K562 (cell line): Measurements from ENCODE around the gene KRT16. TPM values are rescaled to one million over a fixed set of nuclear protein-coding genes. Genes with fewer than 3 reads are reported as not detected.
A peak's percentile ranks its signal among the peaks of the same experiment; 100 is the strongest.

Source experiments
- KAT8 ChIP-seq: fragments of 450-650 bp; IDR thresholded peaks from 2 replicates; pipeline ENCODE4 v1.6.1; 2016; ENCODE audit warnings: low read depth, mild to moderate bottlenecking
- KLF16 ChIP-seq: IDR thresholded peaks from 2 replicates; pipeline ENCODE4 v1.6.1; 2016; ENCODE audit warnings: antibody characterized with exemption
- MAZ ChIP-seq, 2 experiments: fragments of 450-650 bp in 1 of 2; sonication (generic) in 1 of 2; formaldehyde crosslinking; IDR thresholded peaks in 1 of 2; conservative IDR thresholded peaks in 1 of 2; 2 replicates each; pipeline versions ENCODE4 v1.4.0 to v1.5.0; 2020; ENCODE audit warnings: mild to moderate bottlenecking in 1 of 2, missing genetic modification reagents in 1 of 2
- POLR3A ChIP-seq: IDR thresholded peaks from 2 replicates; pipeline ENCODE4 v1.6.1; 2011; ENCODE audit warnings: borderline replicate concordance, mild to moderate bottlenecking, moderate library complexity; ENCODE audit not compliant: insufficient read length, insufficient read depth; ENCODE audit errors: extremely low read depth
- YY1 ChIP-seq, 3 experiments: IDR thresholded peaks; 2 replicates each; pipeline ENCODE4 v1.6.1; 2011; ENCODE audit warnings: low read length in 2 of 3, mild to moderate bottlenecking in 2 of 3, moderate library complexity in 2 of 3, borderline replicate concordance in 1 of 3, control low read depth in 1 of 3, low read depth in 1 of 3; ENCODE audit not compliant: insufficient read depth in 3 of 3, insufficient replicate concordance in 2 of 3, control insufficient read depth in 1 of 3, insufficient read length in 1 of 3; ENCODE audit errors: extremely low read depth in 1 of 3
- ZBED1 ChIP-seq: IDR thresholded peaks from 2 replicates; pipeline ENCODE4 v1.6.1; 2014
- ZNF707 ChIP-seq: fragments of 250-450 bp; sonication (Bioruptor Pico); conservative IDR thresholded peaks from 2 replicates; pipeline ENCODE4 v1.8.0; 2022; ENCODE audit warnings: inconsistent platforms, mild to moderate bottlenecking, moderate library complexity
- ZNF780A ChIP-seq: fragments of 250-450 bp; sonication (Bioruptor Pico); IDR thresholded peaks from 2 replicates; pipeline ENCODE4 v1.5.0; 2021; ENCODE audit warnings: mild to moderate bottlenecking
- polyA plus RNA-seq, 8 experiments: library from polyadenylated mRNA; depleted of rRNA in 4 of 8; stranded (reverse) in 5 of 8; unstranded in 3 of 8; fragments of >200 nt; fragmentation: Nextera tagmentation in 2 of 8; fragmentation: Illumina TruSeq in 1 of 8; extraction: Ambion mirVana in 2 of 8; extraction: Trizol in 1 of 8; gene quantifications; 2 replicates each; pipeline versions ENCODE4 v1.2.1 to v1.2.3, GENCODE V29; 2011 to 2014; ENCODE audit warnings: inconsistent platforms in 1 of 8, missing spikeins in 1 of 8
- total RNA-seq, 7 experiments: library from RNA; depleted of rRNA in 6 of 7; stranded (reverse); fragments of >200 nt in 6 of 7; fragmentation: Illumina TruSeq in 2 of 7; extraction: Trizol in 2 of 7; gene quantifications; 2 replicates each; pipeline versions ENCODE4 v1.2.1 to v1.2.3, GENCODE V29; 2011 to 2021; ENCODE audit warnings: low replicate concordance in 1 of 7
- TF ChIP-seq, protein P1 (sequence below), 3 experiments: IDR thresholded peaks in 2 of 3; conservative IDR thresholded peaks in 1 of 3; 2 replicates each; pipeline ENCODE4 v1.5.1; 2011 to 2012; ENCODE audit warnings: low read length in 3 of 3, mild to moderate bottlenecking in 3 of 3, control low read depth in 2 of 3, improper control_type of control experiment in 1 of 3, inconsistent platforms in 1 of 3, low read depth in 1 of 3, mixed read lengths in 1 of 3, moderate library complexity in 1 of 3; ENCODE audit not compliant: insufficient read depth in 2 of 3
- TF ChIP-seq, protein P2 (sequence below): fragments of 200-800 bp; sonication (Bioruptor generic); IDR thresholded peaks from 2 replicates; pipeline ENCODE4 v1.6.1; 2016; ENCODE audit warnings: missing genetic modification characterization, missing compliant biosample characterization

KRT16 gene
- total and polyA plus RNA-seq, 9 of the 15 experiments (the other 6 are each of a cell fraction or from before 2014, with no cell fraction given), result 0.04 TPM; not detected in 8

DNA sequence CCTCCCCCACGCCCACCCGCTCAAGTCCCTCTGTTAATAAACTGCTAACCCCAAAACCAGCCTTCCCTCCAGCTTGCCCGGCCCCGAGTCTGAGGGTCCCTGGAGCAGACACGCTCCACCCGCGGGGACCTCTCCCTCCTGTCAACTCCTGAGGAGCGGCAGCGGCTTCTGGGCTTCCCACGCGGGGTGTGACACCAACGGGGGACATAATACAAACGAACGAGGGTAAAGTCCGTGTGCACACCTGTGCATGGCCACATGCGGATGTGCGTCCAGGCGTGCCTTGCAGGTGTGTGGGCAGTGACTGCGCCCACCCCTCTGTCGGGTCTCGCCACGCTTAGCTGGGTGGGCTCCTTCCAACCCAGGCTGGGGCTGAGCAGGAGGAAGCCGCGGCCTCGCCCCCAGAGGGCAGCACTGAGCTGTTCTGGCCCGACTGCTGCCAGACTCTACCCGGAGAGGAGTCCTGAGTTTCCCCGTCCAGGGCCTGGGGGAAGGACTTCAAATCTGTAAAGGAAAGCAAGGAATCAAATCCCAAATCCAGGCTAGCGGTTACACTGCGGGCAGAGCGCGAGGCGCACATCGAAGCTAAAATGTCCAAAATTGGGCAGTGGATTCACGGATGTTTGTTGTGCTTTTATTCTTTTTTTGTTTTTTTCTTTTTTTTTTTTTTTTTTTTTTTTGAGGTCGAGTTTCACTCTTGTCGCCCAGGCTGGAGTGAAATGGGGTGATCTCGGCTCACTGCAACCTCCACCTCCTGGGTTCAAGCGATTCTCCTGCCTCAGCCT lies 36.0 kb upstream of the KRT16 start (continued):
- no peak for TF ChIP-seq KLF16
- TF ChIP-seq MAZ (CRISPR knock-in tag; conservative IDR thresholded peaks at IDR 0.05 in 1 of 2, IDR thresholded peaks at IDR 0.05 in 1 of 2), result peak in 1 of 2 experiments; percentile 77; a peak in 2 of 4 replicates
- no peak for TF ChIP-seq ZNF707
- TF ChIP-seq, protein P1, sequence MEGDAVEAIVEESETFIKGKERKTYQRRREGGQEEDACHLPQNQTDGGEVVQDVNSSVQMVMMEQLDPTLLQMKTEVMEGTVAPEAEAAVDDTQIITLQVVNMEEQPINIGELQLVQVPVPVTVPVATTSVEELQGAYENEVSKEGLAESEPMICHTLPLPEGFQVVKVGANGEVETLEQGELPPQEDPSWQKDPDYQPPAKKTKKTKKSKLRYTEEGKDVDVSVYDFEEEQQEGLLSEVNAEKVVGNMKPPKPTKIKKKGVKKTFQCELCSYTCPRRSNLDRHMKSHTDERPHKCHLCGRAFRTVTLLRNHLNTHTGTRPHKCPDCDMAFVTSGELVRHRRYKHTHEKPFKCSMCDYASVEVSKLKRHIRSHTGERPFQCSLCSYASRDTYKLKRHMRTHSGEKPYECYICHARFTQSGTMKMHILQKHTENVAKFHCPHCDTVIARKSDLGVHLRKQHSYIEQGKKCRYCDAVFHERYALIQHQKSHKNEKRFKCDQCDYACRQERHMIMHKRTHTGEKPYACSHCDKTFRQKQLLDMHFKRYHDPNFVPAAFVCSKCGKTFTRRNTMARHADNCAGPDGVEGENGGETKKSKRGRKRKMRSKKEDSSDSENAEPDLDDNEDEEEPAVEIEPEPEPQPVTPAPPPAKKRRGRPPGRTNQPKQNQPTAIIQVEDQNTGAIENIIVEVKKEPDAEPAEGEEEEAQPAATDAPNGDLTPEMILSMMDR (IDR thresholded peaks at IDR 0.05 in 2 of 3, conservative IDR thresholded peaks at IDR 0.05 in 1 of 3; ENCODE audit: insufficient read depth in 2 of 3, low read depth in 1 of 3, low read length in 3 of 3), result peak; percentile 85 to 95 (median 93)
- TF ChIP-seq KAT8, result no peak
- TF ChIP-seq YY1 (IDR thresholded peaks at IDR 0.05; ENCODE audit: borderline replicate concordance in 1 of 3, control insufficient read depth in 1 of 3, extremely low read depth in 1 of 3, insufficient read depth in 3 of 3, insufficient read length in 1 of 3, insufficient replicate concordance in 2 of 3, low read depth in 1 of 3, low read length in 2 of 3), result no peak
- no peak for TF ChIP-seq POLR3A
- no peak for TF ChIP-seq ZNF780A (CRISPR knock-in tag)
- TF ChIP-seq, protein P2, sequence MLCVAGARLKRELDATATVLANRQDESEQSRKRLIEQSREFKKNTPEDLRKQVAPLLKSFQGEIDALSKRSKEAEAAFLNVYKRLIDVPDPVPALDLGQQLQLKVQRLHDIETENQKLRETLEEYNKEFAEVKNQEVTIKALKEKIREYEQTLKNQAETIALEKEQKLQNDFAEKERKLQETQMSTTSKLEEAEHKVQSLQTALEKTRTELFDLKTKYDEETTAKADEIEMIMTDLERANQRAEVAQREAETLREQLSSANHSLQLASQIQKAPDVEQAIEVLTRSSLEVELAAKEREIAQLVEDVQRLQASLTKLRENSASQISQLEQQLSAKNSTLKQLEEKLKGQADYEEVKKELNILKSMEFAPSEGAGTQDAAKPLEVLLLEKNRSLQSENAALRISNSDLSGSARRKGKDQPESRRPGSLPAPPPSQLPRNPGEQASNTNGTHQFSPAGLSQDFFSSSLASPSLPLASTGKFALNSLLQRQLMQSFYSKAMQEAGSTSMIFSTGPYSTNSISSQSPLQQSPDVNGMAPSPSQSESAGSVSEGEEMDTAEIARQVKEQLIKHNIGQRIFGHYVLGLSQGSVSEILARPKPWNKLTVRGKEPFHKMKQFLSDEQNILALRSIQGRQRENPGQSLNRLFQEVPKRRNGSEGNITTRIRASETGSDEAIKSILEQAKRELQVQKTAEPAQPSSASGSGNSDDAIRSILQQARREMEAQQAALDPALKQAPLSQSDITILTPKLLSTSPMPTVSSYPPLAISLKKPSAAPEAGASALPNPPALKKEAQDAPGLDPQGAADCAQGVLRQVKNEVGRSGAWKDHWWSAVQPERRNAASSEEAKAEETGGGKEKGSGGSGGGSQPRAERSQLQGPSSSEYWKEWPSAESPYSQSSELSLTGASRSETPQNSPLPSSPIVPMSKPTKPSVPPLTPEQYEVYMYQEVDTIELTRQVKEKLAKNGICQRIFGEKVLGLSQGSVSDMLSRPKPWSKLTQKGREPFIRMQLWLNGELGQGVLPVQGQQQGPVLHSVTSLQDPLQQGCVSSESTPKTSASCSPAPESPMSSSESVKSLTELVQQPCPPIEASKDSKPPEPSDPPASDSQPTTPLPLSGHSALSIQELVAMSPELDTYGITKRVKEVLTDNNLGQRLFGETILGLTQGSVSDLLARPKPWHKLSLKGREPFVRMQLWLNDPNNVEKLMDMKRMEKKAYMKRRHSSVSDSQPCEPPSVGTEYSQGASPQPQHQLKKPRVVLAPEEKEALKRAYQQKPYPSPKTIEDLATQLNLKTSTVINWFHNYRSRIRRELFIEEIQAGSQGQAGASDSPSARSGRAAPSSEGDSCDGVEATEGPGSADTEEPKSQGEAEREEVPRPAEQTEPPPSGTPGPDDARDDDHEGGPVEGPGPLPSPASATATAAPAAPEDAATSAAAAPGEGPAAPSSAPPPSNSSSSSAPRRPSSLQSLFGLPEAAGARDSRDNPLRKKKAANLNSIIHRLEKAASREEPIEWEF (CRISPR knock-in tag), result no peak
- TF ChIP-seq ZBED1, result no peak
